HCEC 1CT (cell line): Measurements from ENCODE around the gene ANKLE1.
"Not testable (repeated sequence)": the region's sequence is repeated elsewhere in the genome, so short reads cannot be mapped to it uniquely, and the experiment has no call there.

ENCODE experiments used
- DNase-seq: peaks from one replicate; pipeline ENCODE4 v3.0.0-alpha.2; 2017

ANKLE1 gene

DNA sequence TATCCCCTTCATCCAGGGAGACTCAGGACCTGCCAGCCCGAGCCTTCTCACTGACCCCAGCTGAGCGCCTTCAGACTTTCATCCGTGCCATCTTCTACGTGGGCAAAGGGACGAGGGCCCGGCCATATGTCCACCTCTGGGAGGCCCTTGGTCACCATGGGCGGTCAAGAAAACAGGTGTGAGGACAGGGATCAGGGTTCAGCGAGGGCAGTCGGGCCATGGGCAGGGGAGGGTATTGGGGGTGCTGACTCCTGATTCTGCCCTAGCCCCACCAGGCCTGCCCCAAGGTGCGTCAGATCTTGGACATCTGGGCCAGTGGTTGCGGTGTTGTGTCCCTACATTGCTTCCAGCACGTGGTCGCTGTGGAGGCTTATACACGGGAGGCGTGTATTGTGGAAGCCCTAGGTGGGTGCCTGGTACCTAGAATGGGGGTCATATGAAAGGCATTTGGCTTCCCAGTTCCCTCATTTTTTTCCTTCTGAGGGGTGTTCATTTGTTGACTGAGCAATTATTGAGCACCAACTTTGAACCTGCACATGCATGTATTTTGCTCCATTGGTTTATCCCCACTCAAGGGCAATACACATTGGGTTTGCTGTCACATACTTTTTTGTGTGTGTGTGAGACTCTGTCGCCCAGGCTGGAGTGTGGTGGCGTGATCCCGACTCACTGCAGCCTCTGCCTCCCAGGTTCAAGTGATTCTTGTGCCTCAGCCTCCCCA lies 3.9 kb downstream of the ANKLE1 start:
- DNase-seq, result no peak

- no peak for DNase-seq
Measured at GRCh38 chr19:17286263-17286662, 4.6 kb downstream of the ANKLE1 start.

- no peak for DNase-seq
Measured at GRCh38 chr19:17286752-17287151, 5.1 kb downstream of the ANKLE1 start.

DNA sequence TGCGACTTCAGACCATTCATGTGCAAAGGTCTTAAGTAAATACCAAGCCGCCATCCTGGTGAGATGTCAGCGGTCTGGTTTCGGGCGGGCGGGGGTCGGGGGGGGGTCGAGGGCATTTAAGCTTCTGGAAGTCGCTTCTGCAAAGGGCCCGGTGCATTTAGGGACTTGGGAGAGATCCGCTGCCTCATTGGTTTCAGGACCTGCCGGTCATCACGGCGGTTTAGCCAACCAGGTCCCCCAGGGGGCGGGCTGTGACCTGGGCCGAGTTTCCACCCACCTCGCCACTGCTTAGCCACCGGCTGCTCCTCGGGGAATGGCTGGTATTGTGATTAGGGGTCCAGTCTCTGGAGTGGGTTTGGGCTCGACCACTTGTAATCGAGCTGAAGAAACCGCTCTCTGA lies 7.8 kb downstream of the ANKLE1 start:
- peak; percentile 41 for DNase-seq

DNA sequence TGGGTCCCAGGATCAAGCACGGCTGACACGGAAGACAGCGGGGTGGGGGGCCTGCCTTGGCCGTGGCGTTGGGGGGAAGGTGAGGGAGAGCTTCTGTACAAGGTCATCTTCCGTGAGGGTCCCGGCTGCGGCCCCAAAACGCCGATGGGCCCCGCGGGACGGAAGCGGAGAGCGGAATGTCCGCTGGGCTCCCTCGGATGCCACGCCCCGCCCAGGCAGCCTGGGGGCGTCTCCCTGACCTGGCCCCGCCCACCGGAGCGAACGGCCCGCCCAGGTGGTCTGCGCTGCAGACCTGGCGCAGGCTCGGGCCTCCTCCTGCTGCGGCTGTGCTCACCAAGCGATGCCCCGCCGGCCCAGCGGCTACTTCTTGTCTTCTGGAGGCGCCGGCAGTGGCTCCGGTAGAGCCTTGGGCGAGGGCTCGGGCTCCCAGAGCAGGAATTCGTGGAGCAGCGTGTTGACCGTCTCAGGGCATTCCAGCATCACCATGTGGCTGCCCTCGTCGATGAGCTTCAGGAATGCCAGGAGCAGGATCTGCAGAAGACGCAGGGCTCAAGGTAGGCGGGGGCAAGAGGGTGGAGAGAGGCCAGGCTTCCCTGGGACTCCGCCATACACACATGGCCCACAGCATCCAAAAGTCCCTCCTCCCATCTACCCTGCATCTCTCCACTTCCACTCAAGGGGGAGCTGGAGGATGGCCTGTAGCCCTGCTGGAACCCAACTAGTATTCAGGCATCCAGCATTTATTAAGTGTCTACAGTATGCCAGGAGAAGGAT lies 10.8 kb downstream of the ANKLE1 start:
- DNase-seq, result peak; percentile 85

DNA sequence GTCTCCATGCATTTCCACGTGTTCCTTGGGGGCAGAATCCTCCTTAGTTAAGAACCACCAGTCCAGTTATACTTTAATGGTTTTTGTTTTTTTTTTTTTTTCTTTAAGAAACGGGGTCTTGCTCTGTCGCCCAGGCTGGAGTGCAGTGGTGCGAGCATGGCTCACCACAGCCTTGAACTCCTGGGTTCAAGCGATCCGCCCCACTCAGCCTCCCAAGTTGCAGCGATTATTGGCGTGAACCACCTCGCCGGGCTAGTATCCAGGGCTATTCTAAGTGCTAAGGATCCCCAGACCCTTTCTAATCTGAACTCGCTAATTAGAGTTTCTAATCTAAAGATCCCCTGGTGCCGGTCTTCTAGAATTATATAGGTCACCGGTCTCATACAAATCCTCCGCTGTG lies 11.9 kb downstream of the ANKLE1 start:
- no peak for DNase-seq

DNA sequence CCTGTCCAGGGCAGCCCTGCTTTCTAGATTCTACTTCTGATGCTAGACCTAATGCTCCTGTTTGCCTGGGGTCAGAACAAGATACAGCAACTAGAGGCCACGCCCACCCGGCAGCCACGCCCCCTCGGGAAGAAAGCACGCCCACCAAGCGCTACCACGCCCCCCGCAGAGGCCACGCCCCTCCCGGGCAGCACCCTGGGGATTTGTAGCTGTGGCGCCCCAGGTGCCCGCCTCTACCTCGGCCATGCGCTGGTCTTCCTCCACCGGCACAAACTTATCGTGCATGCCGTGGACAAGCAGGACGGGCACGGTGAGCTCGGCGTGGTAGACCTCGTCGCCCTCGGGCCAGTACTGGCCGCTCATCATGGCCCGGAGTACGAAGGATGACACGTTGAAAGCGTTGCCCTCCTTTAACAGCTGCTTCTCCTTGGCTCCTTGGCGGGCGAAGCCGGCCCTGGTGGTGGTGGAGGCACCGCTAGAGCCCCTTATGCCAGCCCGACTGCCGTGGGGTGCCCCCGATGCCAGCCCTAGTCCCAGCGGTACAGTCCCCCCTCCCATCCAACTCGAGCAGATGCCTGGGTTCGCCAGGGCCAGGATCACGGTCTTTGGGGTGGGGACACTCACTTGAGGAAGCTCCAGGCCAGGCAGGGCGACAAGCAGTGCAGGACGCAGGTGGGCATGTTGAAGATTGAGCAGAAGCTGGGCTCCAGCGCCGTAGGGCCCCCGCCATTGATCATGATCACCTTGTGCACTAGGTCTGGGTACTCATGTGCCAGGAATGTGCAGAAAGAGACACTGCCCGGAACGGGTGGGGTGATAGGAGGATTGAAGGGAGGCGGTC lies 12.6 kb downstream of the ANKLE1 start:
- DNase-seq, result no peak

GRCh38 chr19:17295551-17295950 lies 13.8 kb downstream of the ANKLE1 start:
- not testable (repeated sequence) for DNase-seq

DNA sequence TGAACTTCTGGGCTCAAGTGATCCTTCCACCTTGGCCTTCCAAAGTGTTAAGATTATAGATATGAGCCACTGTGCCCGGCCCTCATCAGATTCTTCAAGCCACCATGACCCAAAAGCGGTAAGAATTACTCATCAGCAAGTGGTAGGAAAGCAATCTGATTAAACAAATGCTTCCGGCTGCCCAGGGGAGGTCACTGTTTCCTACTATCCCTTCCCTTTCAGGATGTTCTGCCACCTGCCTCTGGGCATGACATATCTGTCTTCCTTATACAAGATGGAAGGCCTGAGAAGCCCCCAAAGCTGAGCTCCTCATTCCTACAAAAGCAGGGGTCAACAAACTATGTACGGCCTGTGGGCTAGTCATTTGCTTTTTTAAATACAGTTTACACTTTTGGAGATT lies 14.6 kb downstream of the ANKLE1 start:
- DNase-seq, result peak; percentile 62

DNA sequence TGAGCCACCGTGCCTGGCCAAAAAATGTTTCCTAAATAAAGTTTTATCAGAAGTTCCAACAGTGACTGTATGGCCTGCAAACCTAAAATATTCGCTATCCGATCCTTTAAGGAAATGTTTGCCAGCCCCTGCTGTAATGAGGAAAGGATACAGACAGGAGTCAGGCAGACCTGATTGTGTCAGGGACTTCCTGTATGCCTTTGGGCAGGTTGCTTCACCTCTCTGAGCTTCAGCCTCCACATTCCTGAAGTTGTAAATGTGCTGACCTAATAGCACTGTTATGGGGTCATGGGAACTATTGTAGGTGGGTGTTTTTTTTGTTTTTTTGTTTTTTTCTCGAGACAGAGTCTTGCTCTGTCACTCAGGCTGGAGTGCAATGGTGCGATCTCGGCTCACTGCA lies 15.3 kb downstream of the ANKLE1 start:
- DNase-seq, result no peak

GRCh38 chr19:17300992-17301619 lies 19.4 kb downstream of the ANKLE1 start:
- DNase-seq, result no peak

DNA sequence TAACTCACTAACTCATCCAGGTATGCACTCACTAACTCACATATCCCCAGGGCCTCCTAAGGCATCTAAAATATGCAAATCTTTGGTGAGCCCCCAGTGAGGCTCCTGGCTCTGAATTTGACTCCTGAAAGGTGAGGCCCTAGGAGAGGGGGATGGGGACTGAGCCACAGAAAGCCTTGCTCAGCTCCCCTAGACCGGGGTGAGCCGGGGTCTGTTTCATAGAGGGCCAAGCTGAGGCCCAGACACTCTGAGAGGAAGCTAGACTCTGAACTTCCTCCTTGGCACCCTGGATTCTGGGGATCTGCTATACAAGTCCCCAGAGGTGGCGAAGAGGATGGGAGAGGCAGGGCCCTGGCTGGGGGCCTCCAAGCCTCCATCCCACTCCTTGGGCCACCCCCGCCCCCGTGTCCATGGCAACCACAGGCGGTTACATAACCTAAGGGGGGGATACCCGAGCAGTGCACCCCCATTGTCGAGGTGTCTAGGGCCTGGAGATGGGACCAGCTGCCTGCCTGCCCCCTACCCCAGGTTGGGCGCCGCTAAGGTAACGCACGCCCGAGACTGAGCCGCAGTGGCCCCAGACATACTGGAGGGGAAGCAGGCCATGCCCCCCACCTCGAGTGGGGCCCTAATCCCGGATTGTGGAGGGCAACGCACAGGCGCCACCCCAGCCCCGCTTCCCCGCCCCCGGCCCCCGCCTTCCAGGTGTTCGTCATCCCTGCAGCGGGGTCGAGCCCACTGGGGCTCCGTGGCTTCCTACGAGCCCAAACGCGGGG lies 20.9 kb downstream of the ANKLE1 start:
- no peak for DNase-seq

- peak; percentile 94 for DNase-seq
Measured at GRCh38 chr19:17303167-17303939, 21.7 kb downstream of the ANKLE1 start, which contains the start of gene ABHD8. Gene ABHD8 (minus strand): TSS chr19:17303425. CDS start chr19:17301616, 1,809 bp downstream.

DNA sequence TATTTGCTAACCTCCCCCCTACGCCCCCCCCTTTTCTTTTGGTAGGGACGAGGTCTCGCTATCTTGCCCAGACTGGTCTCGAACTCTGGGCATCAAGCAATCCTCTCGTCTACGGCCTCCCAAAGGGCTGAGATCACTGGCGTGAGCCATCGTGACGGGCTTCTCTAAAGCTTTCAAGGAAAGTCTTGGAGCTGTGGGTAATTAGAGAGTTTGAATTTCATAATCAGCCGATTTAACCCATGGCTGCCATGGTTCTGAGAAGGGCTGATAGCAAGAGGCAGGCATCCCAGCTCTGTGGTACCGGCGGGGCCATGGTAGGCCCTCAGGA lies 22.2 kb downstream of the ANKLE1 start:
- DNase-seq, result no peak

DNA sequence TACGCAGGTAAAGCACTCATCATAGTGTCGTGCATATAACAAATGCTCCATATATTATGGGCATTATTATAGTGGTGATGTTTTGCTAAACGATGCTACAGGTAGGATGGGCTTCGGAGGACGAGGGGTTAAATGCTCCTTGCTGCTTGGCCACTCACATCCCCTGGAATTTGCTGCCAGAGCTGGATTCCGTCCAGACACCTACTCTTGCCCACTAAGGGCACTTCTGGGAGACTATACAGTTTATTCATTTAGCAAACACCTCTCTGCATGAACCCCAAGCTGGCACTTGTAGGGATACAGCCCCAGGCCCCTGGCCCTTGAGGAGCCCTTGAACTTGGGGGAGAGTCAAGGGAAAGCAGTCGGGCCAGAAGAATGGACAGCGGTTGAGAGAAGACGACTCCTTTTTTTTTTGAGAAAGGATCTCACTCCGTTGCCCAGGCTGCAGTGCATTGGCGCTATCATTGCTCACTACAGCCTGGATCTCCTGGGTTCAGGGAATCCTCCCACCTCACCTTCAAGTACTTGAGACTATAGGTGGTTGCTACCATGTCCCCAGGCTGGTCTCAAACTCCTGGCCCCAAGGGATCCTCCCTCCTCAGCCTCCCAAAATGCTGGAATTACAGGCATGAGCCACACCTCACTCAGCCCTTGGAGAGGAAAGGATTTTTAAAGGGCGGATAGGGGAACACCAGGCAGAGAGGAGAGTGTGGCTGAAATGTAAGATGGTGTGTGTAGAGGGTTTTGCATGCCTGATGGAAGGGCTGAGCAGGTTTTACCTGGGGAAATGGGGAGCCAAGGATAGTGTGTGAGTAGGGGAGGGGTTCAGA lies 22.9 kb downstream of the ANKLE1 start:
- DNase-seq, result no peak

DNA sequence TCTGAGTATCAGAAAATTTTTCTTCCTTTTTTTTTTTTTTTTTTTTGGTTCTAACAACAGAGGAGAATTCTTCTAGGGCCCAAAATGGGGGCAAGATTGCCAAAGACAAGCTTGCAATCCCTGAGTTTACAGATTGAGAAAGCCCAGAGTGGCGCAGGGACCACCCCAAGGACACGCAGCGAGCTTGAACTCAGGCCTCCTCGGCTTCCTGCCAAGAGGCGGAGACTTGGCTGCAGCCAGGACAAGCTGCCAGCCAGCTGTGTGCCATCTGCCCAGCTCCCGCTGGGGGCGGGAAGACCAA lies 23.5 kb downstream of the ANKLE1 start:
- no peak for DNase-seq

DNA sequence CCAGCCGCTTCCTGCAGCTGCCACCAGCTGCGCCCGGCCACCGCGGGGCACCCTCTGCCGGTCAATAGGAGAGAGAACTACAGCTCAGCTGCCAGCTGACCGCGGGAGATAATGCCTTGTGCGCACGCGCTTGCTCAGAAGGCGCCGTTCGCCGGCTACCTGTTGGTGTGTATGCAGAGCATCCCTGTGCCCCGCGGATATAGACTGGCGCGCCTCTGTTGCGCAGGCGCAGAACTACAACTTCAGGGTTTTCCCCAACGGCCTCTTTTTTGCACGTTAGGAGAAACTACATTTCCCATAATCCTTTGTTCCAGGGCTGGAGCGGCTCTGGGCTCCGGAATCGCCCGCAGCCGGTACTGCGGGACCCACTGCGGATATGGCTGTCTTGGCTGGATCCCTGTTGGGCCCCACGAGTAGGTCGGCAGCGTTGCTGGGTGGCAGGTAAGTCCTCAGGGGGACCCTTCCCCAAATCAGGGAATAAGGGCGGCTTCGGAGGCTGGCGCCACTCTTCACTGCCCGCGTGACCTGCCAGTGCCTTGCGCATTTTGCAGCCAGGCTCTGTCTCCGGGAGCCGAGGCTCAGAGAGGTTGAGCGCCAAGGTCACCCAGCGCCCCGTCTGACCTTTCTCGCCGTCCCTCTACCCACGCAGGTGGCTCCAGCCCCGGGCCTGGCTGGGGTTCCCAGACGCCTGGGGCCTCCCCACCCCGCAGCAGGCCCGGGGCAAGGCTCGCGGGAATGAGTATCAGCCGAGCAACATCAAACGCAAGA lies 24.0 kb downstream of the ANKLE1 start, which contains the start of gene MRPL34:
Gene MRPL34 (plus strand): TSS at position 356 of the 768 bp plus-strand sequence. CDS start 21 bp downstream, at position 377.
- peak; percentile 99 for DNase-seq

DNA sequence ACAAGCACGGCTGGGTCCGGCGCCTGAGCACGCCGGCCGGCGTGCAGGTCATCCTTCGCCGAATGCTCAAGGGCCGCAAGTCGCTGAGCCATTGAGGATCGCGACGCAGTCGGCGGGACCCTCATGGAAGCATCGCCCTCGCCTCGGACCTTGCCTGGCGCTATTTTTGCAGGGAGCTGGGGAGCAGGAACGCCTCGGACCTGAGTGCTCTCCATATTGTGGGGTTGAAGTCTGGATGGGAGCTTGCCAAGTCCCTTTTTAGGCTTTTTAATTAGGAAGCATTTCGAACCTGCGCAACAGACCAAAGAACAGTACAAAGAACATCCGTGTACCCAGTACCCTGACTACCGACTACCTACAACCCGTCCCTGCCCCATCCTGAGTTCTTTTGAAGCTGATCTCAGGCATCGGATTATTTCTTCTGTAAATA lies 24.6 kb downstream of the ANKLE1 start:
- DNase-seq, result no peak

- no peak for DNase-seq
Measured at GRCh38 chr19:17307876-17308377, 26.2 kb downstream of the ANKLE1 start.
